NB4 (cell line): ENCODE results near the gene PYROXD2.

ENCODE experiments used
- CTCF ChIP-seq: IDR thresholded peaks from one replicate; pipeline ENCODE4 v1.5.1; 2012; ENCODE audit warnings: low read depth, low read length
- MAX ChIP-seq: IDR thresholded peaks from 2 replicates; pipeline ENCODE4 v1.6.1; 2011; ENCODE audit warnings: low read depth, low read length
- MYC ChIP-seq: IDR thresholded peaks from 2 replicates; pipeline ENCODE4 v1.6.1; 2011; ENCODE audit warnings: low read depth, low read length
- POLR2A ChIP-seq: IDR thresholded peaks from 2 replicates; pipeline ENCODE4 v1.6.1; 2011; ENCODE audit warnings: mild to moderate bottlenecking; ENCODE audit not compliant: insufficient read length; ENCODE audit errors: extremely low read depth

- TF ChIP-seq POLR2A (no peak), CTCF (no peak), MYC (no peak), MAX (no peak)
These were observed 11.9 kb downstream of the PYROXD2 start for GRCh38 chr10:98402931-98403718.
